ENCODE results near the gene TMEM38B. TPM values are rescaled to one million over a fixed set of nuclear protein-coding genes. Genes with fewer than 3 reads are reported as not detected.
"Not testable (repeated sequence)": the region's sequence is repeated elsewhere in the genome, so short reads cannot be mapped to it uniquely, and the experiment has no call there.

The TMEM38B gene
- polyA plus RNA-seq, 1 donor from 2014 or later, result 30.9 TPM

DNA sequence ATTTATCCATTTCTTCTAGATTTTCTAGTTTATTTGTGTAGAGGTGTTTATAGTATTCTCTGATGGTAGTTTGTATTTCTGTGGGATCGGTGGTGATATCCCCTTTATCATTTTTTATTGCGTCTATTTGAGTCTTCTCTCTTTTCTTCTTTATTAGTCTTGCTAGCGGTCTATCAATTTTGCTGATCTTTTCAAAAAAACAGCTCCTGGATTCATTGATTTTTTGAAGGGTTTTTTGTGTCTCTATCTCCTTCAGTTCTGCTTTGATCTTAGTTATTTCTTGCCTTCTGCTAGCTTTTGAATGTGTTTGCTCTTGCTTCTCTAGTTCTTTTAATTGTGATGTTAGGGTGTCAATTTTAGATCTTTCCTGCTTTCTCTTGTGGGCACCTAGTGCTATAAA is 53.0 kb downstream of the TMEM38B start:
- not testable (repeated sequence) for H4K20me1 ChIP-seq (ENCODE audit: insufficient read depth); H3K9ac ChIP-seq (ENCODE audit: low read length); H3K36me3 ChIP-seq (ENCODE audit: insufficient read depth, low read length); H3K27ac ChIP-seq (ENCODE audit: low read length); H3F3A ChIP-seq (ENCODE audit: insufficient read depth, low read length, poor library complexity, severe bottlenecking); H2AFZ ChIP-seq (ENCODE audit: low read depth, low read length); H3K27me3 ChIP-seq (ENCODE audit: insufficient read depth, low read depth, low read length); H3K79me2 ChIP-seq (replicated peaks; ENCODE audit: insufficient read depth, low read length); H3K4me2 ChIP-seq (ENCODE audit: low read length); H3K9me2 ChIP-seq (ENCODE audit: insufficient read depth, low read length); H3K4me3 ChIP-seq (ENCODE audit: low read length); H3K9me3 ChIP-seq (ENCODE audit: low read length)

- H3K36me3 ChIP-seq (ENCODE audit: insufficient read depth, low read length), result no peaks in the 10 kb centered on the region
- no peak overlapping the region for H3K27ac ChIP-seq (ENCODE audit: low read length)
- no peaks in the 10 kb centered on the region for H3F3A ChIP-seq (ENCODE audit: insufficient read depth, low read length, poor library complexity, severe bottlenecking)
- no peak overlapping the region for H3K9ac ChIP-seq (ENCODE audit: low read length)
- H3K4me2 ChIP-seq (ENCODE audit: low read length), result no peak overlapping the region
- peaks cover 7% of the 10 kb centered on the region for H3K9me3 ChIP-seq (ENCODE audit: low read length)
- no peaks in the 10 kb centered on the region for H3K79me2 ChIP-seq (replicated peaks; ENCODE audit: insufficient read depth, low read length)
- no peaks in the 10 kb centered on the region for H3K27me3 ChIP-seq (ENCODE audit: insufficient read depth, low read depth, low read length)
- H3K4me3 ChIP-seq (ENCODE audit: low read length), result no peak overlapping the region
- H4K20me1 ChIP-seq (ENCODE audit: insufficient read depth), result no peaks in the 10 kb centered on the region
- H2AFZ ChIP-seq (ENCODE audit: low read depth, low read length), result no peak overlapping the region
- TF ChIP-seq POLR2AphosphoS5 (IDR thresholded peaks at IDR 0.05) (no peak), TAF1 (IDR thresholded peaks at IDR 0.05; ENCODE audit: low read depth) (no peak), SMC3 (conservative IDR thresholded peaks at IDR 0.05; ENCODE audit: poor library complexity) (no peak), CTCF (IDR thresholded peaks at IDR 0.05; ENCODE audit: poor library complexity, severe bottlenecking) (no peak), MXI1 (conservative IDR thresholded peaks at IDR 0.05; ENCODE audit: poor library complexity, severe bottlenecking) (no peak), RAD21 (conservative IDR thresholded peaks at IDR 0.05) (no peak), REST (IDR thresholded peaks at IDR 0.05; ENCODE audit: borderline replicate concordance) (no peak)
- no peaks in the 10 kb centered on the region for H3K9me2 ChIP-seq (ENCODE audit: insufficient read depth, low read length)
These were observed 57.4 kb downstream of the TMEM38B start for GRCh38 chr9:105751761-105752160.

DNA sequence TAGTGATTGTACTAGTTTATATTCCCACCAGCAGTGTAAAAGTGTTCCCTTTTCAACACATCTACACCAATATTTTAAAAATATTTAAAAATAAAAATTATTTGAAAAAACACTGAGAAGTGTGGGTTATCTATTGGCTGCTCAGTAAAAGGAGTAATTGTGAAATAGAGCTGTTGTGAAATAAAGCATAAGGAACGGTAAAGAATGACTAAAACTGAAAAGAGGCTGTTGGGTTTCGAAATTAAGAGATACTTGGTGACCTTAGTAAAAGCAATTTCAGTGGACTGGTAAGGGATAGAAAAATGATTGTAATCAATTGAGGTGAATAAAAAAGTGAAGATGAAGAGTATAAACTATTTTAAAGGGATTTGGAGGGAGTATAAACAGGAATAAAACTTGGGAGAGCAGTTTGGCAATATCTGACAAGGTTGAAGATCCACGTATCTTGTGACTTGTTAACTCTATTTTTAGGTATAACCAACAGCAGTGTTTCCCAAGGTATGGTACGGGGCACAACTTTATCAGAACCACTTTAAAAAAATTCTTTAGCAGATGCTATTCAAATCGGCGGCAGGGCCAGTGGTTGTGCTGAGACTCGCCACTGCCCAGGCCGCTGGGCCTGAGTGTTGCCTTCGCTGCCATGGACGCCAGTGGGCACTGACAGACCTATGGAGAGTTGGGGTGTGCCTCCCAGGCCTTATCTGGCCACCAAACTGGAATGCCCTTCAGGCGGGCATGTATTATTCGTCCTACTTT is 63.3 kb downstream of the TMEM38B start:
- Histone ChIP-seq H3K36me3 (ENCODE audit: insufficient read depth, low read length) (peaks cover 5% of the 10 kb centered on the region), H3K27me3 (ENCODE audit: insufficient read depth, low read depth, low read length) (no peaks in the 10 kb centered on the region), H3F3A (ENCODE audit: insufficient read depth, low read length, poor library complexity, severe bottlenecking) (no peaks in the 10 kb centered on the region), H4K20me1 (ENCODE audit: insufficient read depth) (no peaks in the 10 kb centered on the region), H3K9me2 (ENCODE audit: insufficient read depth, low read length) (no peaks in the 10 kb centered on the region), H3K4me3 (ENCODE audit: low read length) (no peak overlapping the region), H2AFZ (ENCODE audit: low read depth, low read length) (no peak overlapping the region), H3K27ac (ENCODE audit: low read length) (no peak overlapping the region), H3K79me2 (replicated peaks; ENCODE audit: insufficient read depth, low read length) (no peaks in the 10 kb centered on the region), H3K4me2 (ENCODE audit: low read length) (no peak overlapping the region), H3K9ac (ENCODE audit: low read length) (no peak overlapping the region), H3K9me3 (ENCODE audit: low read length) (no peaks in the 10 kb centered on the region)
- TF ChIP-seq TAF1 (IDR thresholded peaks at IDR 0.05; ENCODE audit: low read depth), result no peak
- no peak for TF ChIP-seq SMC3 (conservative IDR thresholded peaks at IDR 0.05; ENCODE audit: poor library complexity)
- no peak for TF ChIP-seq RAD21 (conservative IDR thresholded peaks at IDR 0.05)
- no peak for TF ChIP-seq REST (IDR thresholded peaks at IDR 0.05; ENCODE audit: borderline replicate concordance)
- TF ChIP-seq POLR2AphosphoS5 (IDR thresholded peaks at IDR 0.05), result no peak
- no peak for TF ChIP-seq EP300 (conservative IDR thresholded peaks at IDR 0.05; ENCODE audit: poor library complexity, severe bottlenecking)
- no peak for TF ChIP-seq EZH2 (IDR thresholded peaks at IDR 0.05; ENCODE audit: borderline replicate concordance, insufficient read depth, low read length, poor library complexity, severe bottlenecking)

All from neural cell (in vitro differentiated cells).